BLaER1 treated with 17β-estradiol and CSF1 and Interleukin-3, amounts not matched to agents 10 nM and 100 nM (cell line): ENCODE measurements around the gene TRIM46.

Experiments used
- H3K27ac ChIP-seq, 11 experiments: shearing (Covaris generic); formaldehyde crosslinking; 2 replicates each; pipeline ENCODE4 v1.8.1; 2022
- H3K27me3 ChIP-seq, 11 experiments: shearing (Covaris generic); formaldehyde crosslinking; 2 replicates each; pipeline ENCODE4 v1.8.1; 2022
- H3K36me3 ChIP-seq, 11 experiments: shearing (Covaris generic); formaldehyde crosslinking; 2 replicates each; pipeline ENCODE4 v1.8.1; 2022
- H3K4me1 ChIP-seq, 10 experiments: shearing (Covaris generic); formaldehyde crosslinking; 2 replicates each; pipeline ENCODE4 v1.8.1; 2022
- H3K4me2 ChIP-seq, 11 experiments: shearing (Covaris generic); formaldehyde crosslinking; 2 replicates each; pipeline ENCODE4 v1.8.1; 2022
- H3K4me3 ChIP-seq, 10 experiments: shearing (Covaris generic); formaldehyde crosslinking; 2 replicates each; pipeline ENCODE4 v1.8.1; 2022
- H3K9ac ChIP-seq, 11 experiments: shearing (Covaris generic); formaldehyde crosslinking; 2 replicates each; pipeline ENCODE4 v1.8.1; 2022
- H3K9me3 ChIP-seq, 11 experiments: shearing (Covaris generic); formaldehyde crosslinking; replicated peaks in 1 of 11; 2 replicates each; pipeline ENCODE4 v1.8.1; 2022
- H4K20me1 ChIP-seq, 11 experiments: shearing (Covaris generic); formaldehyde crosslinking; 2 replicates each; pipeline ENCODE4 v1.8.1; 2022
- Cebpa-rat ChIP-seq, 11 experiments: shearing (Covaris generic); IDR thresholded peaks; 2 replicates each; pipeline ENCODE4 v1.8.1; 2022

The TRIM46 gene

GRCh38 chr1:155134880-155135414 is 38.7 kb upstream of the TRIM46 start:
- H3K4me2 ChIP-seq: peak overlapping the region; percentile 81 to 99 (median 94)
- H3K9ac ChIP-seq: peak overlapping the region; percentile 79 to 94 (median 88)
- TF ChIP-seq Cebpa-rat (IDR thresholded peaks at IDR 0.05): no peak
- peaks cover 13 to 57% (median 41%) of the 10 kb centered on the region in 11 experiments for H3K36me3 ChIP-seq
- no peaks in the 10 kb centered on the region for H3K9me3 ChIP-seq
- H3K4me3 ChIP-seq: peak overlapping the region; percentile 68 to 81 (median 72)
- H3K27ac ChIP-seq: peak overlapping the region; percentile 80 to 97 (median 91)
- peaks cover 0 to 16% (median 0%) of the 10 kb centered on the region in 11 experiments; a peak in 6 of 22 replicates for H4K20me1 ChIP-seq
- peaks cover 54 to 73% (median 68%) of the 10 kb centered on the region in 10 experiments for H3K4me1 ChIP-seq
- peaks cover 0 to 1% (median 0%) of the 10 kb centered on the region in 11 experiments; a peak in 1 of 22 replicates for H3K27me3 ChIP-seq

- Histone ChIP-seq H3K4me1 (peaks cover 51 to 69% (median 63%) of the 10 kb centered on the region in 10 experiments), H3K36me3 (peaks cover 13 to 57% (median 41%) of the 10 kb centered on the region in 11 experiments), H3K27me3 (no peaks in the 10 kb centered on the region), H3K4me2 (peak within 1 kb of the TSS; percentile 81 to 99 (median 94)), H4K20me1 (peaks cover 0 to 16% (median 0%) of the 10 kb centered on the region in 11 experiments; a peak in 6 of 22 replicates), H3K9me3 (no peaks in the 10 kb centered on the region), H3K9ac (peak within 1 kb of the TSS; percentile 79 to 94 (median 88)), H3K4me3 (peak within 1 kb of the TSS; percentile 68 to 81 (median 72)), H3K27ac (peak within 1 kb of the TSS; percentile 80 to 97 (median 91))
- no peak for TF ChIP-seq Cebpa-rat (IDR thresholded peaks at IDR 0.05)
Observed at GRCh38 chr1:155135415-155136028, 38.1 kb upstream of the TRIM46 start, which contains the start of gene SLC50A1. TSS of gene SLC50A1 (plus strand) at chr1:155135852. CDS start at chr1:155135912, 60 bp downstream.

- Histone ChIP-seq H4K20me1 (peaks cover 0 to 16% (median 0%) of the 10 kb centered on the region in 11 experiments; a peak in 6 of 22 replicates), H3K4me1 (peaks cover 46 to 60% (median 56%) of the 10 kb centered on the region in 10 experiments), H3K9me3 (peaks cover 0 to 10% (median 0%) of the 10 kb centered on the region in 11 experiments; a peak in 6 of 22 replicates), H3K4me3 (peak overlapping the region; percentile 68 to 81 (median 72)), H3K36me3 (peaks cover 13 to 49% (median 33%) of the 10 kb centered on the region in 11 experiments), H3K4me2 (peak overlapping the region; percentile 81 to 99 (median 94)), H3K27me3 (no peaks in the 10 kb centered on the region), H3K9ac (peak overlapping the region; percentile 79 to 94 (median 88)), H3K27ac (peak overlapping the region in 10 of 11 experiments; percentile 80 to 97 (median 90); a peak in 20 of 22 replicates)
- no peak for TF ChIP-seq Cebpa-rat (IDR thresholded peaks at IDR 0.05)
Observed at GRCh38 chr1:155136748-155137147, 36.9 kb upstream of the TRIM46 start.

GRCh38 chr1:155137154-155137949 is 36.3 kb upstream of the TRIM46 start:
- H3K36me3 ChIP-seq: peaks cover 13 to 45% (median 29%) of the 10 kb centered on the region in 11 experiments
- TF ChIP-seq Cebpa-rat (IDR thresholded peaks at IDR 0.05): no peak
- peaks cover 45 to 56% (median 53%) of the 10 kb centered on the region in 10 experiments for H3K4me1 ChIP-seq
- peak overlapping the region in 10 of 11 experiments; percentile 80 to 97 (median 90); a peak in 20 of 22 replicates for H3K27ac ChIP-seq
- peak overlapping the region; percentile 81 to 99 (median 94) for H3K4me2 ChIP-seq
- H3K4me3 ChIP-seq: peak overlapping the region; percentile 68 to 81 (median 72)
- peaks cover 0 to 16% (median 0%) of the 10 kb centered on the region in 11 experiments; a peak in 6 of 22 replicates for H4K20me1 ChIP-seq
- H3K9ac ChIP-seq: peak overlapping the region; percentile 79 to 94 (median 88); a peak in 21 of 22 replicates
- no peaks in the 10 kb centered on the region for H3K27me3 ChIP-seq
- peaks cover 0 to 16% (median 0%) of the 10 kb centered on the region in 11 experiments; a peak in 6 of 22 replicates for H3K9me3 ChIP-seq

GRCh38 chr1:155139895-155140629 is 33.6 kb upstream of the TRIM46 start, which contains the start of gene DPM3:
TSS of gene DPM3 (minus strand) at chr1:155140531. CDS start at chr1:155140240, 291 bp downstream.
- Histone ChIP-seq H3K4me3 (peak within 1 kb of the TSS; percentile 64 to 93 (median 88)), H3K9me3 (peaks cover 0 to 18% (median 0%) of the 10 kb centered on the region in 11 experiments; a peak in 6 of 22 replicates), H3K27ac (peak within 1 kb of the TSS; percentile 67 to 86 (median 79)), H3K27me3 (no peaks in the 10 kb centered on the region), H3K4me2 (peak within 1 kb of the TSS; percentile 81 to 99 (median 95)), H4K20me1 (peaks cover 0 to 16% (median 0%) of the 10 kb centered on the region in 11 experiments; a peak in 6 of 22 replicates), H3K36me3 (peaks cover 7 to 21% (median 14%) of the 10 kb centered on the region in 11 experiments; a peak in 16 of 22 replicates), H3K4me1 (peaks cover 31 to 44% (median 39%) of the 10 kb centered on the region in 10 experiments), H3K9ac (peak within 1 kb of the TSS; percentile 75 to 89 (median 87))
- TF ChIP-seq Cebpa-rat (IDR thresholded peaks at IDR 0.05): no peak

GRCh38 chr1:155140630-155140953 is 33.1 kb upstream of the TRIM46 start:
- Histone ChIP-seq H3K4me3 (peak overlapping the region; percentile 64 to 93 (median 88)), H3K27me3 (no peaks in the 10 kb centered on the region), H3K4me2 (peak overlapping the region; percentile 81 to 99 (median 95)), H4K20me1 (peaks cover 0 to 16% (median 0%) of the 10 kb centered on the region in 11 experiments; a peak in 6 of 22 replicates), H3K36me3 (peaks cover 7 to 21% (median 14%) of the 10 kb centered on the region in 11 experiments; a peak in 16 of 22 replicates), H3K27ac (peak overlapping the region in 10 of 11 experiments; percentile 72 to 86 (median 80); a peak in 17 of 22 replicates), H3K9me3 (peaks cover 0 to 18% (median 0%) of the 10 kb centered on the region in 11 experiments; a peak in 6 of 22 replicates), H3K9ac (peak overlapping the region; percentile 75 to 89 (median 87); a peak in 21 of 22 replicates), H3K4me1 (peaks cover 29 to 40% (median 37%) of the 10 kb centered on the region in 10 experiments)
- no peak for TF ChIP-seq Cebpa-rat (IDR thresholded peaks at IDR 0.05)

GRCh38 chr1:155141749-155142148 is 31.9 kb upstream of the TRIM46 start:
- Histone ChIP-seq H3K36me3 (peaks cover 7 to 21% (median 14%) of the 10 kb centered on the region in 11 experiments; a peak in 16 of 22 replicates), H4K20me1 (peaks cover 0 to 16% (median 0%) of the 10 kb centered on the region in 11 experiments; a peak in 6 of 22 replicates), H3K4me2 (no peak overlapping the region), H3K4me1 (peaks cover 27 to 37% (median 35%) of the 10 kb centered on the region in 10 experiments), H3K27me3 (no peaks in the 10 kb centered on the region), H3K27ac (peak overlapping the region in 2 of 11 experiments; percentile 43 to 84; a peak in 3 of 22 replicates), H3K4me3 (no peak overlapping the region), H3K9me3 (peaks cover 0 to 18% (median 0%) of the 10 kb centered on the region in 11 experiments; a peak in 6 of 22 replicates), H3K9ac (no peak overlapping the region)
- TF ChIP-seq Cebpa-rat (IDR thresholded peaks at IDR 0.05): no peak
